A204.1 (cell line): Measurements from ENCODE around the gene PNKD.
"Not testable (repeated sequence)": the region's sequence is repeated elsewhere in the genome, so short reads cannot be mapped to it uniquely, and the experiment has no call there.

ENCODE experiments used
- FAIRE-seq: peaks from 2 replicates; lab custom pipeline; 2012; peaks lifted over from hg19 to GRCh38; lab: Jason Lieb, UNC

PNKD gene

DNA sequence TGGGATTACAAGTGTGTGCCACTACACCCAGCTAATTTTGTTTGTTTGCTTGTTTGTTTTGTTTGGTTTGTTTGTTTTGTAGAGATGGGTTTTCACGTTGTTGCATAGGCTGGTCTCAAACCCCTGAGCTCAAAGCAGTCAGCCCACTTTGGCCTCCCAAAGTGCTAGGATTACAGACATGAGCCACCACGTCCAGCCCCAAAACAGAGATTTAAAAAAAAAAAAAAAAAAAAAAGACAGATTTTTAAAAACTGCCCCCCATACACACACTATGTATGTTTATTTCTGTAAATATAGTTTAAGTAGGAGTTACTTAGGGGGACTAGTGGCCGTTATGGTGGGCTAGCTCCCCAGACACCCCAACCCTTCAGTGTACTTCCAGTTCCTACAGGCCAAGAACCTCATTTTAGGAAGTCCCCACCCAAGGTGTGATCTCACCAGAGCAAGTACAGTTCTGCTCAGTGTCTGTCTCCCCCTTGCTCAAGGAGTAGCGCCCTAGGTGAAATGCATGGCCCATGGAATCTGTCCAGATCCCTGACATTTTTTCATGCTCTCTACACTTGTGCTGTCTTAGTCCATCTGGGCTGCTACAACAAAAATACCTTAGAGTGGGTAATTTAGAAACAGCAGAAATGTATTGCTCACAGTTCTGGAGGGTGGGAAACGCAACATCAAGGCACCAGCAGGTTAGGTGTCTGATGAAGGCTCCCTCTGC, 23.6 kb downstream of the PNKD start:
- no peak for FAIRE-seq

DNA sequence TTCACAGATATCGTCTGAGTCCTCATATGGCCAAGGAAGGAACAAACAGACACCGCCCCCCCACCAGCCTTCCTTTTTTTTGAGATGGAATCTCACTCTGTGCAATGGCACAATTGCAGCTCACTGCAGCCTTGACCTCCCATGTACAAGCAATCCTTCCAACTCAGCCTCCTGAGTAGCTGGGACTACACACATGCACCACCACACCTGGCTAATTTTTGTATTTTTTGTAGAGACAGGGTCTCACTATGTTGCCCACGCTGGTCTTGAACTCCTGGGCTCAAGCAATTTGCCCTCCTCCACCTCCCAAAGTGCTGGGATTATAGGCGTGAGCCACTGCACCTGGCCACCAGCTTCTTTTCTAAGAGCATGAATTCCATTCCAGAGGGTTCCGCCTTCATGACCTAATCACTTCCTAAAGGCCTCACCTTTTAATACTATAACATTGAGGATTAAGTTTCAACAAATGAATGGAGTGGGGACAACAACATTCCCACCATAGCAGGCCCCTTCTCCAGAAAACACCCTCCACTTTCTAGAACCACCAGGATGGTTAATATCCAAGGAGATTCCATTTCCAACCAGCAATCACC, 24.2 kb downstream of the PNKD start:
- no peak for FAIRE-seq

DNA sequence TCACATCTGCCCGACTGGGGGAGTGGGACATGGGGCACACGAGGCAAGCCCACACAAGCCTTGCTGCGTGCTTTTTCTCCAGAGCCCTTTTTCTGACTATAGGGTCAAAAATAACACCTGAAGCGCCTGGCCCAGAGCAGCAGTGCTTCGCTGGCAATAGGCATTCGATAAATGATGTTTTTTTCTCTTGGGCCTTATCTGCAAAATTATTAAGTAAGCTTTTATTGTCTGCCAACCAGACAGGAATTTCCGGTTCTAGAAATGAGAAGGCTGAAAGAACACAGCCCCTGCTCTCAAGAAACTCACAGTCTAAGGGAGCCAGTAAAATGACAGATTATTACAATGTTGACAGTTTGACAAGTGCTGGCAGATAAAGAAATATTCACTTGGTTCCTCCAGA, 24.7 kb downstream of the PNKD start:
- FAIRE-seq: no peak

DNA sequence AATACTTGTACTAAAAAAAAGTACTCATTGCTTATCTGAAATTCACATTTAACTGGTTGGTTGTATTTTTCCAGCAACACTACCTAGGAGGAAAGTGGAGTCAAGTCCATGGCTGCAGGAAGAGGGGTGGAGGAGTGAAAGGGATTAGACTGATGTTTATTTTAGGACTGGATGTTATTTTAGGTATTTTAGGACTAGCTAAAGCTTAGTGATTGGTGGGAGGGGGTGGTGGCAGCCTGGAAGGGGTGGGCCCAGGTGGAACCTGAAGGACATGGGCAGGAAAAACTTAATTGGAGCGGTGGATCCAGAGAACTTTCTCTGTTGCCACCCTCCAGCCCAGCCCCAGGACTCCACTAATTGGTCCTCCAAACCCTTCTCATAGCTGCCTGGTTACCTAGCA, 25.9 kb downstream of the PNKD start:
- no peak for FAIRE-seq

DNA sequence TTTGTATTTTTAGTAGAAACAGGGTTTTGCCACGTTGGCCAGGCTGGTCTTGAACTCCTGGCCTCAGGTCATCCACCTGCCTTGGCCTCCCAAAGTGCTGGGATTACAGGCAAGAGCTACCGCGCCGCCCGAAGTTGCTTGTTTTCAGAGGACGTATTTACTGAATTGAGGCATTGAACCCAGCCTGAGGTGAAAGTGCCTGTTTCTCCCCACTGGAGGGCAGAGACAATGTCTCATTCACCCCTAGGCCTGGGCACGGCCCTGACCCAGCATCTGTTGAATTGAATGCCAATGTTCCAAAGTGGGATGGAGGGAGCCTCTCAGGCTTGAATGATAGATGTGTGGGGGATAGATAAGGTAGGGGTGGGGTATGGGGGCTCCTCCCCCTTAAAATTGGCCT, 26.5 kb downstream of the PNKD start:
- no peak for FAIRE-seq

DNA sequence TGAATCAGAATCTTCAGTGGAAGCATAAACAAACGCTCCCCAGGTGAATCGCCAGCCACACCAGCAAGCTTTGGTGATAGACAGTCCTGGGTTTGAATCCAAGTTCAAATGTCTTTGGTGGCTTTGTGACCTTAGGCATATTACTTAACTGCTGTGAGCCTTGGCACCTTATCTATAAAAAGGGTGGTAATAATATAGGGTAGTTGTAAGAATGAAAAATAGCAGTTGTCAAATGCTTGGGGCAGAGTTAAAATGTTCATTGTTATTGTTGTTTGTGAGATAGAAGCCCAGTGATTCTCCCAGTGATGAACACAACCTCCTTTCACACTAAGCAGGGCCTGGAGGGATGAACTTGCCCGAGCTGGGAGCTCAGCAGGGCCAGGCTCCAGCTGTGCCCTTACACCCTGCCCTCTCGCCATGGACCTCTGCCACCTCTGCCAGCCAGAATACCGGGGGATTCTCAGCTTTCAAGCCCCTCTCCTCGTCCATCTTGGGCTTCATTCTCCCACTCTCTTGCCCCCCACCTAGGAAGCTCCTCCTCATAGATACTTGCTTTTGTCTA, 28.1 kb downstream of the PNKD start:
- no peak for FAIRE-seq

DNA sequence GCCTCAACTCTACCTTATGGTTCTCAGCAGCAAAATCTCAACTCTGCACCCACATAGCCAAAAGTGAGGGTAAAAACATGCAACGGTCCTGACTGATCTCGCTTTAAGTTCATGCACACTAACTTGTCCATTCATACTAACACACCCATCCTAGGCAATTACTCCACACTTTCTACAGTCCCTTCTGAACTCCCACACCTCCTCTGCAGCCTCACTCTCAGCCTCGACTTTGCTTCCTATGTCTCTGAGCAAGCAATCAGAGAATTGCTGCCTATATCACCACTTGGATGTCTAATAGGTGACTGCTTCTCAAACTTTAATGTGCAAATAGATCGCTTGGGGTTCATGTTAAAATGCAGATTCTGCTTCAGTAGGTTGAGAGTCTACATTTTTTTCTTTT, 29.8 kb downstream of the PNKD start:
- FAIRE-seq: no peak

DNA sequence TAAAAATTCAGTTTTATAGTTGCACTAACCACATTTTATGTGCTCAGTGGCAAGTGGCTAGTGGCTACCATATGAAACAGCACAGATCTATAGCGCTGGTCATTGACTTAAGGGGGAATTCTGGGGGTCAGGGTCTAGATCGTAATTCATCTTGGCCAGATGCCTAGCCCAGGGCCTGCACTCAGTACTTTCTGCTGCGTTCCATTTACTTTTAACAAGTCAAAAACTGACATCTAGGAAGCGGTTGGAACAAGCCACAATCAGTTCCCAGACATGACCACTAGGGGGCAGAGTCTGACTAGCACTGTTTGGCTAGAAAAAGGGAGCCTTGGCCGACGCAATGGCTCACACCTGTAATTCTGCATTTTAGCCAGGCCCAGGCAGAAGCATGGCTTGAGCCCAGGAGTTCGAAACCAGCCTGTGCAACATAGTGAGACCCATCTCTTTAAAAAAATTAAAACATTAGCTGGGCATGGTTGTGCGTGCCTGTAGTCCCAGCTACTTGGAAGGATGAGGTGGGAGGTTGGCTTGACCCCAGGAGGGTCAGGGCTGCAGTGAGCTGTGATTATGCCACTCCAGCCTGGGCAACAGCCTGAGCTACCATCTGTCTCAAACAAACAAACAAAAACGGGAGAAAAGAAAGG, 31.0 kb downstream of the PNKD start:
- peak; percentile 92 for FAIRE-seq

DNA sequence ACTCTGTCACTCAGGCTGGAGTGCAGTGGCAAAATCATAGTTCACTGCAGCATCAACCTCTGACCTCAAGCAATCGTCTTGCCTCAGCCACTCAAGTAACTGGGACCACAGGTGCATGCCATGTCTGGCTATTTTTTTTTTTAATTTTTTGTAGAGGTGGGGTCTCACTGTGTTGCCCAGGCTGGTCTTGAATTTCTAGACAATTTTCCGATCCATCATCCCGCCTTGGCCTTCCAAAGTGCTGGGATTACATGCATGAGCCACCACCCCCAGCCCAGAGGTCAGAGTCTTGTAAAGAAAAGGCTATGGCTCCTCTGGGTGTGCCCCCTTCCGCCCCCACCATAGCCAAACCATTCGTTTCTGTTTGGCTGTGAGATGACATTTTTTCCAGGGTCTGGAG, 35.1 kb downstream of the PNKD start:
- no peak for FAIRE-seq

DNA sequence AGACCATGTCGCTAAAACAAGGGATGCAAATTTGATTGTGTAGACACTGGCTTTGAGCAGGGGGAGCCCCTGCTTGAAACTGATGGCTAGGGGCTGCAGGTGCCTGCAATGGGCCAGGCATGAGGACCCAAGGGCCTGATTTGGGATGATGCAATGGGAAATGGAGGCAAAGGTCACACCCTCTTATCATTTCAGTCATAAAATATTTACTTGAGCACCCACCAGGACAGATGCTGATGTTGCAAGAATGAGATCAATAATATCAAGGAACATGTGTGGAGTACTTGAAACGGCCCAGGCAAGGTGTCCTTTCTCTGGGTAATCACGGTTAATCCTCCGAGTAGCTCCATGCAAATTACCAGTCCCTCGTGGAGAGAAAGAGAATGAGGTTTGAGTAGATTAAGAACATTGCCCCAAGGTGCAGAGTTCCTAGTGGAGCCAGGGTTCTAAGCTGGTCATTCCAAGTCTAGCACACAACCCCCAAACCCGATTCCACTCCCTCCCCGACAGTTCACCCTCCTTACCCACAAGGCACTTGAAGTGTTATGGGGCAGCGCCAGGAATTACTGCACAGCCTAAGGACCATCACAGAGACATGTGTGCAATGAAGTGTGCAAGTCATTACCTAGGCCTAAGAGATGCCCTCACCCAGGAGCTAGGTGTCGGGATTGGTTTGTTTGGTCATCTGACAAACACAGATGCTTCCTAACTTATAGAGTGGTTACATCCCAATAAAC, 36.0 kb downstream of the PNKD start:
- FAIRE-seq: no peak

DNA sequence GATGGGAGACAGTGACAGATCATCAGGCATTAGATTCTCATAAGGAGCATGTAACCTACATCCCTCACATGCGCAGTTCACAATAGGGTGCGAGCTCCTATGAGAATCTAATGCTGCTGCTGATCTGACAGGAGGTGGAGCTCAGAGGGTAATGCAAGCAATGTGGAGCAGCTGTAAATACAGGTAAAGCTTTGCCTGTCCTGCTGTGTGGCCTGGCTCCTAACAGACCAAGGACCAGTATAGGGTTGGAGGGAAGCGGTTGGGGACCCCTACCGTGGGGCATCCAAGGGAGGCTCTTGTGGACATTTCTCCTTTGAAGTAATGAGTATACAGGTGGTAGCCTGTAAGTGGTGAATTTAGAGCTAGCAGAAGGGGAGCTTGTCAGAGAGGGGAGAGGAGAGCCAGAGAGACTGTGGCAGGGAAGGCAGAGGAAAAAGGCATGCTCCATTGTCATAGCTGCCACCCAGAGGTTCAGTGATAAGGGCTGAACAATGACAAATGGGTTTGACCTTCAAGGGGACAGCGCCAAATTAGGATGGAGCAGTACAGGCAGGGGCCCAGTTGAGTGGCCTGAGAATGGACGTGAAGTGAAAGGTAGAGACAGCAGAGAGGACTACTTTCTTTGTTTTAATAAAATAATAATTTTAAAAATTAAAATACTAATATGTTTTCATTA, 37.2 kb downstream of the PNKD start:
- no peak for FAIRE-seq

DNA sequence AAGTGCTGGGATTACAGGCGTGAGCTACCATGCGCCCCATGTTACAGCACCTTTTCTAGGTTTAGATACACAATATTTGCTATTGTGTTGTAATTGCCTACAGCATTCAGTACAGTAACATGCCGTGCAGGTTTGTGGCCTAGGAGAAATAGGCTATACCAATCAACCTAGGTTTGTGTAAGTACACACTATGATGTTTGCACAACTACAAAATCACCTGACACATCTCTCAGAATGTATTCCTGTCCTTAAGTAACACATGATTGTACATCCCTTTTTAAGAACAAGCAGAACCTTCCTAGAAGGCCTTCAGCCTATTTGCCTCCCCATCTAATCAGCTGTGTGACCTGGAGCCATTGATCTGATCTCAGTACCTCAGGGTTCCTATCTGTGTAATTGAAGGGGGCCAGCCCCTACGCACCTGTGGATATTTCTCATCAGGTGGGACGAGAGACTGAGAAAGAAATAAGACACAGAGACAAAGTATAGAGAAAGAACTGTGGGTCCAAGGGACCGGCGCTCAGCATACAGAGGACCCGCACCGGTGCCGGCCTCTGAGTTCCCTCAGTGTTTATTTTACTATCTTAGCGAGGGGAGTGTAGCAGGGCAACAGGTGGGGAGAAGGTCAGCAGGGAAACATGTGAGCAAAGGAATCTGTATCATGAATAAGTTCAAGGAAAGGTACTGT, 40.7 kb downstream of the PNKD start:
- FAIRE-seq: no peak

DNA sequence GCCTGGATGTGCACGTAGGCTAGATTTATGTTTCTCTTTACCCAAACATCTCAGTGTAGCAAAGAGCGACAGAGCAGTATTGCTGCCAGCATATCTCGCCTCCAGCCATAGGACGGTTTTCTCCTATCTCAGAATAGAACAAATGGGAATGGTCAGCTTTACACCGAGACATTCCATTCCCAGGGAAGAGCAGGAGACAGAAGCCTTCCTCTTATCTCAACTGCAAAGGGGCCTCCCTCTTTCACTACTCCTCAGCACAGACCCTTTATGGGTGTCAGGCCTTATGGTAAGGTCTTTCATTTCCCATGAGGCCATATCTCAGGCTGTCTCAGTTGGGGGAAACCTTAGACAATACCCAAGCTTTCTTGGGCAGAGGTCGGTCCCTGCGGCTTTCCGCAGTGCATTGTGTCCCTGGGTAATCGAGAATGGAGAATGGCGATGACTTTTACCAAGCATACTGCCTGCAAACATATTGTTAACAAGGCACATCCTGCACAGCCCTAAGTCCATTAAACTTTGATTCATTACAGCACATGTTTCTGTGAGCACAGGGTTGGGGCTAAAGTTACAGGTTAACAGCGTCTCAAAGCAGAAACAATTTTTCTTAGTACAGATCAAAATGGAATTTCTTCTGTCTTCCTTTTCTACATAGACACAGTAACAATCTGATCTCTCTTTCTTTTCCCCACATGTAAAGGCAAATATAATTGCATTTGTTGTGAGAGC, 41.4 kb downstream of the PNKD start:
- not testable (repeated sequence) for FAIRE-seq

DNA sequence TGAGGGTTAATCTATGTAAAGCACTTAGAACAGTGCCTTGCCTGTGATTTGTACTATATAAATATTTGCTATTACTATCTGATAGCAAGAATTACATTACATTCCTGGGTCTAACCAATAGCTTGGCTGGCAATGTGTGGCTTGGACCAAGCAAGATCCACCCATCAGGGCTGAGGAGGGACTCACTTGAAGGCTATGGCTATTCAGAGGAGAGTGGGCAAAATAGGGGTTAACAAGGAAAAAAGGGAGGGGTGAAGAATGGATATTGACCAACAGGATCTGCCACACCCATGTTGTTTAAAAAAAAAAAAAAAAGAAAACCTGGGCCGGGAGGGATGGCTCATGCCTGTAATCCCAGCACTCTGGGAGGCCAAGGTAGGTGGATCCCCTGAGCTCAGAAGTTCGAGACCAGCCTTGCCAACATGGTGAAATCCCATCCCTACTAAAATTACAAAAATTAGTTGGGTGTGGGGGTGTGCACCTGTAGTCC, 42.0 kb downstream of the PNKD start:
- FAIRE-seq: no peak

DNA sequence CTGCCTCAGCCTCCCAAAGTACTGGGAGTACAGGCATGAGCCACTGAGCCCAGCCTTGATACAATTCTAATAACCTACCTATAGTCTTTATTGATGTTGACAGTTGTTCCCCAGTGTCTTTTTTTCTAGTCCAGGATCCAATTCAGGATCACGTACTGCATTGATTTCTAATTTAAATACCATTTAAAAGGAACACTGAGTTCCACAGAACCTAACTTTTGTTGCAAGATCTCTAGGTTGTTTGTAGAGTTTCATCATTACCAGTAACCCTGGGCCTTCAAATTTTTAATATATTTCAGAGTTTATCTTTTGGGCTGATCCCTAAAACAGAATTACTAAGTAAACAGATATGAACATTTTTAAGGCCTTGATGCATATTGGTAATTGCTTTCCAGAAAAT, 43.0 kb downstream of the PNKD start:
- FAIRE-seq: no peak

DNA sequence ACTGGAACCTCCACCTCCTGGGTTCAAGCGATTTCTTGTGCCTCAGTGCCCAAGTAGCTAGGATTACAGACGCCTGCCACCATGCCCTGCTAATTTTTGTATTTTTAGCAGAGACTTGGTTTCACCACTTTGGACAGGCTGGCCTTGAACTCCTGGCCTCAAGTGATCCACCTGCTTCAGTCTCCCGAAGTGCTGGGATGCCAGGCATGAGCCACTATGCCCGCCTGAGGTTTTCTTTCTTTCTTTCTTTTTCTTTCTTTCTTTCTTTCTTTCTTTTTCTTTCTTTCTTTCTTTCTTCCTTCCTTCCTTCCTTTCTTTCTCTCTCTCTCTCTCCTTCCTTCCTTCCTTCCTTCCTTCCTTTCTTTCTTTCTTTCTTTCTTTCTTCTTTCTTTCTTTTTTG, 44.4 kb downstream of the PNKD start:
- FAIRE-seq: not testable (repeated sequence)

DNA sequence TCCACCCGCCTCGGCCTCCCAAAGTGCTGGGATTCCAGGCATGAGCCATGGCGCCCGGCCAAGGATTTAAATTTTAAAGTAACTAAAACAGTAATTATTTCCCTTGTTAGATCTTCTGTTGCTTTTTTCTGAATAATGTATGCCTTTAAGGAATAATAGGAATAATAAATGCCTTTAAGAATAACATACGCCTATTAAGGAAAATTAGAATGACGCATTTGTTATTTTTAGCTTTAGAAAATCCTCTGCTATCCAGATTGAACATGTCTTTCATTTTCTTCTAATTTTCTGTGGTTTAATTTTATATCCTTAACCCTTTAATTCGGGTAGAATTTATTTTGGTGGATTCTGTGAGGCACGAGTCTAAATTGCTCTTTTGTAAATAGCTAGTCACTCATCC, 45.1 kb downstream of the PNKD start:
- no peak for FAIRE-seq

DNA sequence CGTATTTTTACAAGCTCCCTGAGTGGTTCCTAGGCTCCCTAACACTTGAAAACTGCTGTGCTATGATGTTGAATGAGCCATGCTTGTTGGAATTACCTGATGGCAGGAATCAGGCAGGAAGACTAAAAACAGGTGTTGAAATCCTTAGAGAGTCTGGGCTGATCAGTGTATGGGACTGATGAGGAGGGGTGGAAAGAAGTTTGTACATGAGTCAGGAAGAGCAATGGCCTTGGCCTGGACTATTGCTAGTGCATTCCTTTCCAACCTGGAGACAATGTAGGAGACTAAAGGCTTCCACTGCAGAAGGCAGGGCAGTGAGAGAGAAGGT, 46.9 kb downstream of the PNKD start:
- no peak for FAIRE-seq

DNA sequence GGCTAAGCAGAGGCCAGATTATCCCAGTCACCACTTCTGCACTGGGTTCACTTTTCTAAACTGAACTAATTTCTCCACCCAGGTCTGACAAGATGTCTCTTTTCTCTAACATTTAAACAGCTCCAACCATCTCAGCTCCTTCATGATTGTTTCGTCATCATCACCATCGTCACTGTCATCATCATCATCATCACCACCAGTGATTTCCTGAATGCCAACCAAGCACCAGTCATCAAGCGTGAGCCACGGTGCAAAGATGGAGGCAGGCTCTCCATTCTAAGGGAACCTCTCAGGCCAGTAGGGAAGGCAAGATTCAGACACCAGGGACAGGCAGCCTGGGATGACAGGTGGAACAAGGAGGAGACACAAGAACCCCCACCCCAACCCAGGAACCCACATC, 47.5 kb downstream of the PNKD start:
- FAIRE-seq: no peak

DNA sequence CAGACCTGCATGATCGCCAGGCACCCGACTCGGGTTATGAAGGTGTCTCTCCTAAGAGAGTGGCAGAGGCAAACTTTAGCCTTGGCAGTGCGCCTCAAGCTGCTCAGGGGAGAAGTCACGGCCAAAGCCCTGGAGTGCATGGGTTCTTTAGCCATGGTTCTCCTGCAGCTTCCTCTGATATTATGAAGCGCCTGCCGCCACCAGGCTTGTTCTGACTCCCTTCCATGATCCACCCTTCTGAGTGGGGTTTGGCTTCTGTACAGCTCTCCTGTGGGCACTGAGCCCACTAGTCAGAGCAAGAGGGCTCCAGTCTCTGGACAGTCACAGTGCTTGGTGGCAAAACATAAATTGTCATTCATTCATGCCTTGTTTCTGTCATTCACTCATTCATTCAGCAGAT, 47.9 kb downstream of the PNKD start:
- FAIRE-seq: no peak

DNA sequence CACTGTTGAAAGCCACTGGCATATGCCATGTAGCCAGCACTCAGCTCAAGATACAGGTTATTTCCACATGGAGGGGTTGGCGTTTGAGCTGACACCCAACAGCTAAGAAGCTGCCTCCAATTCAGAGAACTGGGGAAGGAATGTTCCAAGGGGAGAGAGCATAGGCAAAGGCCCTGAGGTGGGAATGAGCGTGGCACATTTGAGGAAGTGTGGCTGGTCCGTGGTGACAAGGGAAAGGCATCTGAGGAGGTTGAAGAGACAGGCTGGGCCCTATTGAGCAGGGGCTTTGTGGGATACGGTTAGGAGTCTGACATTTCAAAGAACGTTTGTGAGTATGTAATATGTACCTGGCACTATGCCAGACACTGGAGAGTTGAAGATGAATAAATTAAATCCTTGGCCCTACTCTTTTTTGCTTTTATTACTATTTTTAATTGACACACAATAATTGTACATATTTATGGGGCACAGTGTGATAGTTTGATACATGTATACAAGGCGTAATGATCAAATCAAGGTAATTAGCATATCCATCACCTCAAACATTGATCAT, 49.6 kb downstream of the PNKD start:
- no peak for FAIRE-seq
